HG03139 (cell line): ENCODE data around the gene RNU2-63P.
"Not testable (repeated sequence)": the region's sequence is repeated elsewhere in the genome, so short reads cannot be mapped to it uniquely, and the experiment has no call there.

Experiments used
- ATAC-seq: cut with Tn5 transposase; IDR thresholded peaks from one replicate; pipeline ENCODE4 v1.9.1; 2021; ENCODE audit not compliant: unreplicated experiment

RNU2-63P gene

GRCh38 chr2:88016086-88016959, at the start of gene RNU2-63P:
Gene RNU2-63P, minus strand, starts transcription at chr2:88016547.
- peak; percentile 79 for ATAC-seq

- no peak for ATAC-seq
Observed at GRCh38 chr2:88061295-88061694, 44.9 kb upstream of the RNU2-63P start.

- no peak for ATAC-seq
Observed at GRCh38 chr2:88060907-88061275, 44.5 kb upstream of the RNU2-63P start.

GRCh38 chr2:88059979-88060906, 43.9 kb upstream of the RNU2-63P start:
- peak; percentile 41 for ATAC-seq

GRCh38 chr2:88058191-88058590, 41.8 kb upstream of the RNU2-63P start:
- ATAC-seq, result no peak

GRCh38 chr2:88057437-88057844, 41.1 kb upstream of the RNU2-63P start:
- no peak for ATAC-seq

GRCh38 chr2:88055371-88056128, 39.2 kb upstream of the RNU2-63P start, which contains the start of gene KRCC1:
Gene KRCC1, minus strand, starts transcription at chr2:88055783. Its CDS starts 27,220 bp downstream, at chr2:88028563.
- peak; percentile 84 for ATAC-seq

- ATAC-seq, result no peak
Observed at GRCh38 chr2:88054782-88055370, 38.5 kb upstream of the RNU2-63P start.

- ATAC-seq, result no peak
Observed at GRCh38 chr2:88053934-88054781, 37.8 kb upstream of the RNU2-63P start.

- ATAC-seq, result no peak
Observed at GRCh38 chr2:88053296-88053695, 36.9 kb upstream of the RNU2-63P start.

- ATAC-seq, result no peak
Observed at GRCh38 chr2:88051792-88052191, 35.4 kb upstream of the RNU2-63P start.

GRCh38 chr2:88049622-88050021, 33.3 kb upstream of the RNU2-63P start:
- no peak for ATAC-seq

- no peak for ATAC-seq
Observed at GRCh38 chr2:88048541-88048940, 32.2 kb upstream of the RNU2-63P start.

GRCh38 chr2:88045561-88045960, 29.2 kb upstream of the RNU2-63P start:
- ATAC-seq, result not testable (repeated sequence)

GRCh38 chr2:88042476-88042875, 26.1 kb upstream of the RNU2-63P start:
- ATAC-seq, result no peak

- no peak for ATAC-seq
Observed at GRCh38 chr2:88038263-88039105, 22.1 kb upstream of the RNU2-63P start.

GRCh38 chr2:88036606-88037005, 20.3 kb upstream of the RNU2-63P start:
- no peak for ATAC-seq

GRCh38 chr2:88036182-88036581, 19.8 kb upstream of the RNU2-63P start:
- ATAC-seq, result no peak
